ENCODE measurements around the gene CCDC149. TPM values are rescaled to one million over a fixed set of nuclear protein-coding genes. Genes with fewer than 3 reads are reported as not detected.

The CCDC149 gene
- total RNA-seq, 1 donor, result 8.6 TPM

DNA sequence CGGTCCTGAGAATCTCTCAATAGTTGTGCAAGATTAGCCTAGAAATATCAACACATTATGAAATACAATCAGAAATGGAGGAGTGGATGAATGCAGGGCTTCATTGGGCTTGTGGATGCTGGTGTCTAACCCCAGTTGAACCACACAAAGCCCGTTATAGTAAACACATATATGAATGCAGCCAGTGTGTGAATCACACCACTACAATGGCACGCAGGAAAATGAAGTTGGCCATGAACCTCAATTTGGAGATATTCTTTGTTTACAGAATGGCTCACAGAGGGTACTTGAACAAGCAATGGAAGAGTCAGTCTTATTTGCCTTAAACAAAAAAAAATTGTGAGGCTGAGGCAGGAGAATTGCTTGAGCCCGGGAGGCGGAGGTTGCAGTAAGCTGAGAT lies 59.7 kb downstream of the CCDC149 start:
- peak; percentile 13 for DNase-seq (ENCODE audit: low read depth)
- no peak overlapping the region for H3K4me3 ChIP-seq (ENCODE audit: low read depth, low read length)
- TF ChIP-seq, protein P1, sequence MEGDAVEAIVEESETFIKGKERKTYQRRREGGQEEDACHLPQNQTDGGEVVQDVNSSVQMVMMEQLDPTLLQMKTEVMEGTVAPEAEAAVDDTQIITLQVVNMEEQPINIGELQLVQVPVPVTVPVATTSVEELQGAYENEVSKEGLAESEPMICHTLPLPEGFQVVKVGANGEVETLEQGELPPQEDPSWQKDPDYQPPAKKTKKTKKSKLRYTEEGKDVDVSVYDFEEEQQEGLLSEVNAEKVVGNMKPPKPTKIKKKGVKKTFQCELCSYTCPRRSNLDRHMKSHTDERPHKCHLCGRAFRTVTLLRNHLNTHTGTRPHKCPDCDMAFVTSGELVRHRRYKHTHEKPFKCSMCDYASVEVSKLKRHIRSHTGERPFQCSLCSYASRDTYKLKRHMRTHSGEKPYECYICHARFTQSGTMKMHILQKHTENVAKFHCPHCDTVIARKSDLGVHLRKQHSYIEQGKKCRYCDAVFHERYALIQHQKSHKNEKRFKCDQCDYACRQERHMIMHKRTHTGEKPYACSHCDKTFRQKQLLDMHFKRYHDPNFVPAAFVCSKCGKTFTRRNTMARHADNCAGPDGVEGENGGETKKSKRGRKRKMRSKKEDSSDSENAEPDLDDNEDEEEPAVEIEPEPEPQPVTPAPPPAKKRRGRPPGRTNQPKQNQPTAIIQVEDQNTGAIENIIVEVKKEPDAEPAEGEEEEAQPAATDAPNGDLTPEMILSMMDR (IDR thresholded peaks at IDR 0.05; ENCODE audit: insufficient read depth, low read depth, low read length), result no peak

DNA sequence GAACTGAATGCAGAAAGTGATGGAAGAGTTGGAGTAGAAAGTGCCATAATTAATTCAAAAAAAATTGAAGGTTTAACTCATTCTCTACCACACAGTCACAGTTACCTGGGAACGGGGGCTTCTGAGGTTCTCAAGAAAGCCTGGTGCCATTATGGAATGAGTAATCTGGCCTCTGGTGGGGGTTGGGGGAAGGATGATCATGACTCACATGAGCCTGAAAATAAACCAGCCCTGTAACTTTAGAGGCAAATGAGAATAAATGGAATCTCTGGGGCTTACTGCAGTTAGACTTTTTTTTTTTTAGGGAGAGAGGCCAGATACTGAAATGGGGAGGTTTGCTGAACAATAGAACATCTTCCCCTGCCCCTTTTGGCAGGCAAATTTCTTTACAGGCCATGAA lies 62.2 kb downstream of the CCDC149 start:
- peak; percentile 77 for DNase-seq (ENCODE audit: low read depth)
- no peak overlapping the region for H3K4me3 ChIP-seq (ENCODE audit: low read depth, low read length)
- TF ChIP-seq, protein P1 (IDR thresholded peaks at IDR 0.05; ENCODE audit: insufficient read depth, low read depth, low read length), result no peak

DNA sequence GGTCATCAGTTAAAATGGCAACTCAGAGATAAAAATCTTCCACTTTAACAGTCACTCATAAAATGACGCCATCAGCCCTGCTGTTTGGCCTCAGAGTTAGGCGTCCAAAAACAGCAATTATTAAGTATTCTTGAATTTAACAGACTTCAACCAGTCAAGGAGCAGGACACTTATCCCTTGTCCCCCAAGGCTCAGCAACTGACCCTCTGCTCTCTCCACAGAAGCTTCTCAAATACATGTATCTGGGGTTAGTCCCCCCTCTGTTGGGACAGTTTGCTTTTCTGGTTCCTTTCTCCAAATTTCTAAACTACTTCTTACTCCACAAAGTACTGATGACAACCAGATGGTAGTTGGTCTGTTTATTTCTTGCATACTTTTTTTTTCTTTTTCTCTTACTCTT lies 63.1 kb downstream of the CCDC149 start:
- peak; percentile 65 for DNase-seq (ENCODE audit: low read depth)
- TF ChIP-seq, protein P1 (IDR thresholded peaks at IDR 0.05; ENCODE audit: insufficient read depth, low read depth, low read length), result no peak
- H3K4me3 ChIP-seq (ENCODE audit: low read depth, low read length), result no peak overlapping the region

DNA sequence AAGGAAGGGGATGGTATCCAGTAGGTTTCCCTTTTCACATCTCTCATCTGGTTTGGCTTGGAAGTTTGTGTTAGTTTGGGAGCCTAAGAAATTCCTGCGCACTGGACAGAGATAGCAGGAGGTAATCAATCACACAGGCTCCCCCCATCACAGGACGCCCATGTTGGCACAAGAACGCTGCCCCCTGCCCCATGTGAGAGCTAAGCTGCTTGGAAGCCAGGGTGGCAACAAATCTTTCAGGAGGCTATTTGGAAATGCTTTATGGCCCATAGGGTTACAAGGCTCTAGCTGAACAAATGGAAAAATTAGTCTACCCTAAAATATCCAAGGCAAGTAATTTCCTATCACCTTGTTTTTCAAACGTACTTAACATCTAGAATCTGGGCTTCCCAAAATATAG lies 63.5 kb downstream of the CCDC149 start:
- no peak for DNase-seq (ENCODE audit: low read depth)
- no peak overlapping the region for H3K4me3 ChIP-seq (ENCODE audit: low read depth, low read length)
- TF ChIP-seq, protein P1 (IDR thresholded peaks at IDR 0.05; ENCODE audit: insufficient read depth, low read depth, low read length), result no peak

DNA sequence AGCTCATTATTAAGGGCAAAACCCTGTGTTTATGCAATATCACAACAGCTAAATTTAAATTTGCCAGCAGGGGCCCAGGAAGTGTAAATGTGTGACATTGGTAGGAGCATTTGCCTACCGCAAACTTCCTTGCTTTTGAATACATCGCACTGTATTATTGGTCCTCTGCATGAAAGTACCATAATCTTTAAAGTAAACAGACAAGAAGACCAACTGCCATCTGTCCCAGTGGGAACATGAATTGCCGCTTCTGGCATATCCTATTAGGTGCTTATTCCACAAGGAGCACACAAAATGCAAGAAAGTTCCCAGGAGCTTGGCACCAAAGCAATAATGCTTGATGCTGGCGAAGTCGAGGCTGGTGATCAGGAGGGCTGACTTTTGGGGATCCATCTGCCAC lies 66.1 kb downstream of the CCDC149 start:
- DNase-seq (ENCODE audit: low read depth), result no peak
- no peak overlapping the region for H3K4me3 ChIP-seq (ENCODE audit: low read depth, low read length)
- TF ChIP-seq, protein P1 (IDR thresholded peaks at IDR 0.05; ENCODE audit: insufficient read depth, low read depth, low read length), result no peak

DNA sequence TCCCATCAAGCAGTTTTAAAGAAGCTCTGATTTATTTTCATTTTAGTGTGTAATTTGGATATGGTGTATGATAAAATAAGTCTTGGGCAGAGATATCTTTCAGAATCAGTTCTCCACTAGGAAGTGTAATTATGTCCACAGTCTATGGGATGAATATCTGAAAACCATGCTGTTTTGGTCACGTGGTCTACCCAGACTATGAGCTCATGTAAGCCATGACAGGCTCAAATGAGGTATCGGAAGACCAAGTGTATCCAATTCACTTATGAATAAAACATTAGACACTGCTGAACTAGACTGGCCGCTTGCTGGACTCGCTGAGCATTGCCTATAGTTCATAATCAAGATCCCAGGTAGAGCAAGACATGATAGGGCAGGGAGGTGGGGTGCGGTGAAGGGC lies 66.9 kb downstream of the CCDC149 start:
- TF ChIP-seq, protein P1 (IDR thresholded peaks at IDR 0.05; ENCODE audit: insufficient read depth, low read depth, low read length), result no peak
- DNase-seq (ENCODE audit: low read depth), result no peak
- H3K4me3 ChIP-seq (ENCODE audit: low read depth, low read length), result no peak overlapping the region

DNA sequence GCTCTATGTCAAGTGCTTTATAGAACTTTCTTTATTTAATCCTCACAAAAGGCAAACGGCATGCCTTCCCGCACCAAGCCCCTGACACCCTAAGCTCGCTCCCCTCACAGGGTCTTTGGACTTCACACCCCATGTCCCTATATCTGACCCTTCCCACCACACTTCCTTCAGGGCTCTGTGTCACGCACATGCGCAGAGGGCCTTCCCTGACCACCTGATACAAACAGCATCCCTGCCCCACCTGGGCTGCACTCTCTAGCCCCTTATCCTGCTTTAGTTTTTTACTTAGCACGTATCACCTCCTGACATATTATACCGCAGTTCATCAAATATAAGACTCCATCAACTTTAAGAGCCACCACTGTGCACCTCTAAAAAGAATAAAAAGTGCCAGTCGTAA lies 67.7 kb downstream of the CCDC149 start:
- TF ChIP-seq, protein P1 (IDR thresholded peaks at IDR 0.05; ENCODE audit: insufficient read depth, low read depth, low read length), result no peak
- no peak for DNase-seq (ENCODE audit: low read depth)
- H3K4me3 ChIP-seq (ENCODE audit: low read depth, low read length), result no peak overlapping the region

Measured in fibroblast of villous mesenchyme (primary cell).